SK-N-SH treated with all-trans-retinoic acid at 6 μM for 48 hours (cell line): Measurements from ENCODE around the gene ACOXL.

Experiments
- TOX ChIP-seq: fragments of 250-450 bp; sonication (Bioruptor Pico); IDR thresholded peaks from 2 replicates; pipeline ENCODE4 v1.8.0; 2021; ENCODE audit warnings: mild to moderate bottlenecking, moderate library complexity, borderline replicate concordance
- ZFP30 ChIP-seq: fragments of 450-650 bp; formaldehyde crosslinking; IDR thresholded peaks from 2 replicates; pipeline ENCODE4 v1.5.0; 2022; ENCODE audit warnings: mild to moderate bottlenecking, moderate library complexity
- ZNF565 ChIP-seq: fragments of 450-650 bp; formaldehyde crosslinking; conservative IDR thresholded peaks from 2 replicates; pipeline ENCODE4 v1.5.0; 2020; ENCODE audit warnings: low read depth, mild to moderate bottlenecking, moderate library complexity
- ZNF8 ChIP-seq: fragments of 450-650 bp; formaldehyde crosslinking; IDR thresholded peaks from 2 replicates; pipeline ENCODE4 v1.5.0; 2020; ENCODE audit warnings: mild to moderate bottlenecking, moderate library complexity
- TF ChIP-seq, protein P1 (sequence below): fragments of 250-450 bp; sonication (Bioruptor Pico); IDR thresholded peaks from 2 replicates; pipeline ENCODE4 v1.8.0; 2020; ENCODE audit warnings: mild to moderate bottlenecking, moderate library complexity, borderline replicate concordance
- TF ChIP-seq, protein P2 (sequence below): fragments of 250-450 bp; sonication (Bioruptor Pico); IDR thresholded peaks from 2 replicates; pipeline ENCODE4 v1.5.1; 2020; ENCODE audit warnings: low read depth, mild to moderate bottlenecking, moderate library complexity

DNA sequence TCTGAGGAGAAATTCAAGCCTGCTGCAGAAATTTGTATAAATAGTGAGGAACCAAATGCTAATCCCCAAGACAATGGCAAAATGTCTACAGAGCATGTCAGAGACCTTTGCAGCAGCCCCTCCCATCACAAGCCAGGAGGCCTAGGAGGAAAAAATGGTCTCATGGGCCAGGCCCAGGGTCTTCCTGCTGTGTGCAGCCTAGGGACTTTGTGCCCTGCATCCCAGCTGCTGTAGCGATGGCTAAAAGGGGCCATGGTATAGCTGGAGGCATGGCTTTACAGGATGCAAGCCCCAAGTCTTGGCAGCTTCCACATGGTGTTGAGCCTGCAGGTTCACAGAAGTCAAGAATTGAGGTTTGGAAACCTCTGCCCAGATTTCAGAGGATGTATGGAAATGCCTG lies 197.2 kb downstream of the ACOXL start:
- no peak for TF ChIP-seq ZNF8 (CRISPR knock-in tag)
- TF ChIP-seq, protein P1, sequence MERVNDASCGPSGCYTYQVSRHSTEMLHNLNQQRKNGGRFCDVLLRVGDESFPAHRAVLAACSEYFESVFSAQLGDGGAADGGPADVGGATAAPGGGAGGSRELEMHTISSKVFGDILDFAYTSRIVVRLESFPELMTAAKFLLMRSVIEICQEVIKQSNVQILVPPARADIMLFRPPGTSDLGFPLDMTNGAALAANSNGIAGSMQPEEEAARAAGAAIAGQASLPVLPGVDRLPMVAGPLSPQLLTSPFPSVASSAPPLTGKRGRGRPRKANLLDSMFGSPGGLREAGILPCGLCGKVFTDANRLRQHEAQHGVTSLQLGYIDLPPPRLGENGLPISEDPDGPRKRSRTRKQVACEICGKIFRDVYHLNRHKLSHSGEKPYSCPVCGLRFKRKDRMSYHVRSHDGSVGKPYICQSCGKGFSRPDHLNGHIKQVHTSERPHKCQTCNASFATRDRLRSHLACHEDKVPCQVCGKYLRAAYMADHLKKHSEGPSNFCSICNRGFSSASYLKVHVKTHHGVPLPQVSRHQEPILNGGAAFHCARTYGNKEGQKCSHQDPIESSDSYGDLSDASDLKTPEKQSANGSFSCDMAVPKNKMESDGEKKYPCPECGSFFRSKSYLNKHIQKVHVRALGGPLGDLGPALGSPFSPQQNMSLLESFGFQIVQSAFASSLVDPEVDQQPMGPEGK, result no peak
- TF ChIP-seq ZFP30, result no peak
- no peak for TF ChIP-seq ZNF565 (CRISPR knock-in tag)
- TF ChIP-seq TOX (CRISPR knock-in tag), result no peak
- TF ChIP-seq, protein P2, sequence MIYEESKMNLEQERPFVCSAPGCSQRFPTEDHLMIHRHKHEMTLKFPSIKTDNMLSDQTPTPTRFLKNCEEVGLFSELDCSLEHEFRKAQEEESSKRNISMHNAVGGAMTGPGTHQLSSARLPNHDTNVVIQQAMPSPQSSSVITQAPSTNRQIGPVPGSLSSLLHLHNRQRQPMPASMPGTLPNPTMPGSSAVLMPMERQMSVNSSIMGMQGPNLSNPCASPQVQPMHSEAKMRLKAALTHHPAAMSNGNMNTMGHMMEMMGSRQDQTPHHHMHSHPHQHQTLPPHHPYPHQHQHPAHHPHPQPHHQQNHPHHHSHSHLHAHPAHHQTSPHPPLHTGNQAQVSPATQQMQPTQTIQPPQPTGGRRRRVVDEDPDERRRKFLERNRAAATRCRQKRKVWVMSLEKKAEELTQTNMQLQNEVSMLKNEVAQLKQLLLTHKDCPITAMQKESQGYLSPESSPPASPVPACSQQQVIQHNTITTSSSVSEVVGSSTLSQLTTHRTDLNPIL (CRISPR knock-in tag), result no peak
